Glutamatergic neuron (in vitro differentiated cells): ENCODE results near the gene MYO1H. TPM values are rescaled to one million over a fixed set of nuclear protein-coding genes. Genes with fewer than 3 reads are reported as not detected.

Source experiments
- DNase-seq: peaks from one replicate; pipeline ENCODE4 v3.0.0; 2022
- H3K27ac Mint-ChIP-seq: one replicate; pipeline ENCODE4 v1.8.0; 2020; ENCODE audit warnings: mild to moderate bottlenecking, mixed read lengths, inconsistent platforms; ENCODE audit not compliant: unreplicated experiment
- H3K27me3 Mint-ChIP-seq: one replicate; pipeline ENCODE4 v1.8.0; 2020; ENCODE audit warnings: mild to moderate bottlenecking, moderate library complexity, mixed read lengths, inconsistent platforms; ENCODE audit not compliant: unreplicated experiment
- H3K36me3 Mint-ChIP-seq: one replicate; pipeline ENCODE4 v1.8.0; 2020; ENCODE audit warnings: mild to moderate bottlenecking, mixed read lengths, inconsistent platforms; ENCODE audit not compliant: unreplicated experiment
- H3K4me1 Mint-ChIP-seq: one replicate; pipeline ENCODE4 v1.8.0; 2020; ENCODE audit warnings: mild to moderate bottlenecking, low read depth, mixed read lengths, inconsistent platforms; ENCODE audit not compliant: unreplicated experiment
- H3K4me3 Mint-ChIP-seq: one replicate; pipeline ENCODE4 v1.8.0; 2020; ENCODE audit warnings: mild to moderate bottlenecking, mixed read lengths, inconsistent platforms; ENCODE audit not compliant: unreplicated experiment
- H3K9me3 Mint-ChIP-seq: one replicate; pipeline ENCODE4 v1.8.0; 2020; ENCODE audit warnings: mild to moderate bottlenecking, moderate library complexity, mixed read lengths, inconsistent platforms; ENCODE audit not compliant: unreplicated experiment
- CTCF ChIP-seq: fragments of 200-600 bp; sonication (generic); IDR thresholded peaks from one replicate; pipeline ENCODE4 v1.5.0; 2021; ENCODE audit not compliant: partially characterized antibody, unreplicated experiment
- total RNA-seq: library from RNA; stranded (reverse); fragmentation: NEBNext Ultra II Directional; extraction: Animal tissue kit (Norgen Biotek cat#: 25700); gene quantifications from one replicate; pipeline ENCODE4 v1.2.1, GENCODE V29; 2021; ENCODE audit not compliant: unreplicated experiment

Gene MYO1H
- total RNA-seq, 1 donor from 2014 or later = 0.27 TPM

- H3K4me3 Mint-ChIP-seq = no peak overlapping the region
- H3K27ac Mint-ChIP-seq = no peak overlapping the region
- DNase-seq = no peak
- no peaks in the 10 kb centered on the region for H3K9me3 Mint-ChIP-seq
- no peak for TF ChIP-seq CTCF
- H3K36me3 Mint-ChIP-seq = no peaks in the 10 kb centered on the region
- peaks cover 2% of the 10 kb centered on the region for H3K27me3 Mint-ChIP-seq
- H3K4me1 Mint-ChIP-seq = no peaks in the 10 kb centered on the region
Measured at GRCh38 chr12:109481863-109482262, 134.2 kb downstream of the MYO1H start.

- H3K4me3 Mint-ChIP-seq = no peak overlapping the region
- no peaks in the 10 kb centered on the region for H3K36me3 Mint-ChIP-seq
- H3K9me3 Mint-ChIP-seq = no peaks in the 10 kb centered on the region
Measured at GRCh38 chr12:109482491-109482890, 134.8 kb downstream of the MYO1H start.

GRCh38 chr12:109482894-109483293 is 135.2 kb downstream of the MYO1H start:
- Mint-ChIP-seq H3K27ac (no peak overlapping the region), H3K4me1 (no peaks in the 10 kb centered on the region), H3K4me3 (no peak overlapping the region), H3K9me3 (no peaks in the 10 kb centered on the region), H3K27me3 (peaks cover 2% of the 10 kb centered on the region), H3K36me3 (no peaks in the 10 kb centered on the region)
- no peak for DNase-seq
- TF ChIP-seq CTCF = no peak

More at GRCh38 chr12:109482491-109482890, 134.8 kb downstream of the MYO1H start:
- DNase-seq = no peak
- Mint-ChIP-seq H3K27me3 (peaks cover 2% of the 10 kb centered on the region), H3K4me1 (no peaks in the 10 kb centered on the region), H3K27ac (no peak overlapping the region)
- TF ChIP-seq CTCF = no peak

GRCh38 chr12:109483346-109483745 is 135.6 kb downstream of the MYO1H start:
- Mint-ChIP-seq H3K36me3 (no peaks in the 10 kb centered on the region), H3K4me3 (no peak overlapping the region), H3K27me3 (peaks cover 2% of the 10 kb centered on the region), H3K27ac (no peak overlapping the region), H3K9me3 (no peaks in the 10 kb centered on the region), H3K4me1 (no peaks in the 10 kb centered on the region)
- TF ChIP-seq CTCF = no peak
- no peak for DNase-seq

- TF ChIP-seq CTCF = no peak
- no peaks in the 10 kb centered on the region for H3K4me1 Mint-ChIP-seq
- H3K36me3 Mint-ChIP-seq = no peaks in the 10 kb centered on the region
- H3K27ac Mint-ChIP-seq = no peak overlapping the region
- DNase-seq = no peak
- H3K27me3 Mint-ChIP-seq = peaks cover 2% of the 10 kb centered on the region
- no peaks in the 10 kb centered on the region for H3K9me3 Mint-ChIP-seq
- H3K4me3 Mint-ChIP-seq = no peak overlapping the region
Measured at GRCh38 chr12:109485201-109485600, 137.5 kb downstream of the MYO1H start.
